SU-DHL-6 (cell line): ENCODE results near the gene TRPV4.

Experiments used
- CTCF ChIP-seq: fragments of 200-600 bp; sonication (generic); IDR thresholded peaks from one replicate; pipeline ENCODE4 v1.5.1; 2017; ENCODE audit warnings: antibody characterized with exemption, mild to moderate bottlenecking, low read length, moderate library complexity; ENCODE audit not compliant: insufficient read depth, poor library complexity, severe bottlenecking
- EZH2phosphoT487 ChIP-seq: fragments of 200-600 bp; sonication (generic), shearing (Covaris generic); conservative IDR thresholded peaks from 2 replicates; pipeline ENCODE4 v1.6.1; 2018; ENCODE audit warnings: mild to moderate bottlenecking, antibody characterized with exemption, low read length, moderate library complexity, mixed read lengths

GRCh38 chr12:109877504-109878246 lies 44.5 kb upstream of the TRPV4 start:
- TF ChIP-seq CTCF (no peak), EZH2phosphoT487 (no peak)
